ENCODE measurements around the gene POLDIP3. TPM values are rescaled to one million over a fixed set of nuclear protein-coding genes. Genes with fewer than 3 reads are reported as not detected.

The POLDIP3 gene
- total and polyA plus RNA-seq, 2 donors (not counting 3 experiments of a cell fraction or from before 2014, with no cell fraction given), result 29.3 to 60.4 TPM

DNA sequence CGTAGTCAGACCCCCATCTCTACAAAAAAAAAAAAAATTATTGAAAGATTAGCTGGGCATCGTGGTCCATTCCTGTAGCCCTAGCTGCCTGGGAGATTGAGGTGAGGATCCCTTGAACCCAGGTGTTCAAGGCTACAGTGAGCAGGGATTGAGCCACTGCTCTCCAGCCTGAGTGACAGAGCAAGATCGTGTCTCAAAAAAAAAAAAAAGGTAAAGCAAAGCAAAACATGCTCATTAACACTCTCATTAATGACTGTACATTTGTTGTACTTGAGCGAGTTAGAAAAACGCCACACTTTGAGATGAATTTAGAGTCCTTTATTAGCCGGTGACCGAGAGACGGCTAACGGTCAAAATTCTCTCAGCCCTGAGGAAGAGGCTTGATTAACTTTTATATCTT lies 67.1 kb downstream of the POLDIP3 start:
- dilution Hi-C loops (cut with MboI; ENCODE audit: extremely low pct_ligation_motif_present, low sequenced_read_pairs) (no loop called here), intact Hi-C loops (cut with micrococcal nuclease) (no loop called here)
- Histone ChIP-seq H3K27me3 (ENCODE audit: control insufficient read depth in 2 of 2, insufficient read depth in 2 of 2, low read length in 2 of 2) (peaks cover 0 to 9% of the 10 kb centered on the region in 2 experiments), H3K9me3 (replicated peaks; ENCODE audit: control insufficient read depth, insufficient read depth, low read length) (no peaks in the 10 kb centered on the region), H3K9ac (replicated peaks; ENCODE audit: extremely low read depth, insufficient read depth, low read length) (no peak overlapping the region), H3K4me1 (ENCODE audit: control insufficient read depth, extremely low read depth, insufficient read depth, low read length) (no peaks in the 10 kb centered on the region), H3K9me1 (replicated peaks; ENCODE audit: control insufficient read depth, extremely low read depth, insufficient read depth, low read length) (no peaks in the 10 kb centered on the region), H4K20me1 (replicated peaks; ENCODE audit: control insufficient read depth, extremely low read depth, insufficient read depth, low read length) (no peaks in the 10 kb centered on the region), H3K36me3 (ENCODE audit: control insufficient read depth in 2 of 2, extremely low read depth in 1 of 2, insufficient read depth in 2 of 2, low read length in 2 of 2) (no peaks in the 10 kb centered on the region), H2AFZ (ENCODE audit: low read depth, low read length) (no peak overlapping the region), H3K27ac (ENCODE audit: insufficient read depth, low read depth, low read length) (no peak overlapping the region), H3K4me3 (replicated peaks in 1 of 3; ENCODE audit: insufficient read depth in 1 of 3, low read depth in 1 of 3, low read length in 3 of 3) (no peak overlapping the region), H3K4me2 (ENCODE audit: insufficient read depth, low read length) (no peak overlapping the region), H3K79me2 (ENCODE audit: control insufficient read depth, insufficient read depth, low read length) (no peaks in the 10 kb centered on the region)
- FAIRE-seq (no peak), DNase-seq (ENCODE audit: low read depth, low spot score) (no peak)
- no TSS peak for BruUV-seq (replicated peaks)
- POLR2A ChIA-PET, result no interaction called here
- TF ChIP-seq POLR2AphosphoS5 (IDR thresholded peaks at IDR 0.05; ENCODE audit: insufficient read depth, low read depth, low read length) (no peak), POLR2A (IDR thresholded peaks at IDR 0.05; ENCODE audit: low read depth, low read length) (no peak), JUN (IDR thresholded peaks at IDR 0.05; ENCODE audit: borderline replicate concordance, insufficient read depth, insufficient read length, low read depth) (no peak), FOS (IDR thresholded peaks at IDR 0.05; ENCODE audit: borderline replicate concordance, insufficient read depth, low read length) (no peak), EZH2 (IDR thresholded peaks at IDR 0.05; ENCODE audit: borderline replicate concordance, low read depth, low read length, severe bottlenecking) (no peak), MYC (IDR thresholded peaks at IDR 0.05; ENCODE audit: low read depth, low read length) (no peak), GATA2 (IDR thresholded peaks at IDR 0.05; ENCODE audit: insufficient read depth, insufficient read length, low read depth, low read length) (no peak), MAX (IDR thresholded peaks at IDR 0.05; ENCODE audit: insufficient read depth, insufficient read length) (no peak)
- TF ChIP-seq, protein P1, sequence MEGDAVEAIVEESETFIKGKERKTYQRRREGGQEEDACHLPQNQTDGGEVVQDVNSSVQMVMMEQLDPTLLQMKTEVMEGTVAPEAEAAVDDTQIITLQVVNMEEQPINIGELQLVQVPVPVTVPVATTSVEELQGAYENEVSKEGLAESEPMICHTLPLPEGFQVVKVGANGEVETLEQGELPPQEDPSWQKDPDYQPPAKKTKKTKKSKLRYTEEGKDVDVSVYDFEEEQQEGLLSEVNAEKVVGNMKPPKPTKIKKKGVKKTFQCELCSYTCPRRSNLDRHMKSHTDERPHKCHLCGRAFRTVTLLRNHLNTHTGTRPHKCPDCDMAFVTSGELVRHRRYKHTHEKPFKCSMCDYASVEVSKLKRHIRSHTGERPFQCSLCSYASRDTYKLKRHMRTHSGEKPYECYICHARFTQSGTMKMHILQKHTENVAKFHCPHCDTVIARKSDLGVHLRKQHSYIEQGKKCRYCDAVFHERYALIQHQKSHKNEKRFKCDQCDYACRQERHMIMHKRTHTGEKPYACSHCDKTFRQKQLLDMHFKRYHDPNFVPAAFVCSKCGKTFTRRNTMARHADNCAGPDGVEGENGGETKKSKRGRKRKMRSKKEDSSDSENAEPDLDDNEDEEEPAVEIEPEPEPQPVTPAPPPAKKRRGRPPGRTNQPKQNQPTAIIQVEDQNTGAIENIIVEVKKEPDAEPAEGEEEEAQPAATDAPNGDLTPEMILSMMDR (IDR thresholded peaks at IDR 0.05; ENCODE audit: extremely low read depth in 1 of 2, insufficient read depth in 1 of 2, low read depth in 1 of 2, low read length in 2 of 2), result no peak
- CTCF ChIA-PET, result no interaction called here
